ENCODE results near the gene PTTG1IP. TPM values are rescaled to one million over a fixed set of nuclear protein-coding genes. Genes with fewer than 3 reads are reported as not detected.
"Not testable (repeated sequence)": the region's sequence is repeated elsewhere in the genome, so short reads cannot be mapped to it uniquely, and the experiment has no call there.

Gene PTTG1IP
- total and polyA plus RNA-seq, 3 donors from 2014 or later, result 171 to 195 (median 190) TPM

GRCh38 chr21:44835647-44835973, 37.9 kb downstream of the PTTG1IP start:
- Histone ChIP-seq H3K36me3 (ENCODE audit: low read depth, missing control alignments) (no peaks in the 10 kb centered on the region), H3K4me1 (peaks cover 6% of the 10 kb centered on the region), H3K27ac (no peak overlapping the region), H3K9me3 (no peaks in the 10 kb centered on the region), H3K4me3 (no peak overlapping the region), H3K27me3 (no peaks in the 10 kb centered on the region)
- intact Hi-C loops (cut with DNase I; ENCODE audit: low total_unique reads), result no loop called here
- TF ChIP-seq CTCF (IDR thresholded peaks at IDR 0.05), result no peak
- TF ChIP-seq POLR2A (IDR thresholded peaks at IDR 0.05), result no peak
- no peak for DNase-seq
- WGBS, 2 donors, result 76 to 87% methylated on average over 6 to 8 of the region's 8 CpGs

DNA sequence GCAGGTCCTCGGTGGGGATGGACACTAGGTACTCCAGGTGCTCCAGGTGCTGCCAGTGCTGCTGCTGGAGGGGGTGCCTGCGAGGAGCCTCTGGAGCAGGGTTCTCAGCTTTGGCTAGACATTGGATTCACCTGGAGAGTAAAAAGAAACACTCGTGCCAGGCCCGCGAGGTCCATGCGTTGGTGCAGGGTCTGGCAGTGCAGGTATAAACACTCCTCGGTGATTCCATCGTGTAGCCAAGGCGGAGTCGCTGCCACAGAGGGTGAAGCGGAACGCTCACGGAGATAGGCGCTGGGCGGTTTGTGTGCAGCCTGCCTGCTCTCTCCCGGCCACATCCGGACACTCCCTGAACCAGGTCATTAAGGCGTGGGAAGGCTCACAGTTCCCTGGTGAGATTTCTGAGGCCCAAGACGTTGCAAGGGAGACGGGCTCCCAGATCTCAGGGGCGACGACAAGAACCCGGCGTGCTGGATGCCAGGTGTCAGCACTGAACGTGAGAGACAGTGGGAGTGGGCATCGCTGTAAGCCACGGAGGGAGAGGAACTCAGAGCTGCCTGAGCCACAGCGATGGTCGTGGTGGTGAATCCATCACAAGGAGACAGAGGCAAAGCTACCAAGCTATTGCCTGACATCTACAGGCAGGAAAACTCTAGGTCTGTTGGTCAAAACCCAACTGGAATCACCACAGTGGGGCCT, 38.4 kb downstream of the PTTG1IP start:
- H3K4me1 ChIP-seq, result peaks cover 6% of the 10 kb centered on the region
- intact Hi-C loops (cut with DNase I; ENCODE audit: low total_unique reads), result no loop called here
- H3K27me3 ChIP-seq, result no peaks in the 10 kb centered on the region
- WGBS, 2 donors, result 90 to 94% methylated on average over 29 of the region's 29 CpGs
- no peaks in the 10 kb centered on the region for H3K9me3 ChIP-seq
- DNase-seq, result no peak
- no peaks in the 10 kb centered on the region for H3K36me3 ChIP-seq (ENCODE audit: low read depth, missing control alignments)
- no peak for TF ChIP-seq POLR2A (IDR thresholded peaks at IDR 0.05)
- TF ChIP-seq CTCF (IDR thresholded peaks at IDR 0.05), result no peak
- H3K4me3 ChIP-seq, result no peak overlapping the region
- no peak overlapping the region for H3K27ac ChIP-seq

GRCh38 chr21:44834231-44834950, 39.1 kb downstream of the PTTG1IP start:
- Histone ChIP-seq H3K4me1 (peaks cover 6% of the 10 kb centered on the region), H3K36me3 (ENCODE audit: low read depth, missing control alignments) (no peaks in the 10 kb centered on the region), H3K27ac (no peak overlapping the region), H3K4me3 (no peak overlapping the region), H3K9me3 (no peaks in the 10 kb centered on the region), H3K27me3 (no peaks in the 10 kb centered on the region)
- TF ChIP-seq POLR2A (IDR thresholded peaks at IDR 0.05) (no peak), CTCF (IDR thresholded peaks at IDR 0.05) (no peak)
- 88 to 91% methylated on average over 21 to 26 of the region's 26 CpGs for WGBS, 2 donors
- no peak for DNase-seq
- intact Hi-C loops (cut with DNase I; ENCODE audit: low total_unique reads), result no loop called here

GRCh38 chr21:44833663-44834062, 39.8 kb downstream of the PTTG1IP start:
- WGBS, 2 donors, result 91 to 96% methylated on average over 5 of the region's 5 CpGs
- TF ChIP-seq CTCF (IDR thresholded peaks at IDR 0.05) (no peak), POLR2A (IDR thresholded peaks at IDR 0.05) (no peak)
- intact Hi-C loops (cut with DNase I; ENCODE audit: low total_unique reads), result no loop called here

GRCh38 chr21:44832516-44833255, 40.8 kb downstream of the PTTG1IP start:
- H3K4me1 ChIP-seq; H3K27me3 ChIP-seq; H3K9me3 ChIP-seq; DNase-seq; H3K4me3 ChIP-seq; intact Hi-C loops (cut with DNase I; ENCODE audit: low total_unique reads); H3K27ac ChIP-seq; H3K36me3 ChIP-seq (ENCODE audit: low read depth, missing control alignments): not testable (repeated sequence)
- 84% methylated on average over 23 of the region's 23 CpGs for WGBS, 2 donors

More at GRCh38 chr21:44833663-44834062, 39.8 kb downstream of the PTTG1IP start:
- Histone ChIP-seq H3K4me1 (peaks cover 6% of the 10 kb centered on the region), H3K27me3 (no peaks in the 10 kb centered on the region), H3K36me3 (ENCODE audit: low read depth, missing control alignments) (no peaks in the 10 kb centered on the region), H3K4me3 (no peak overlapping the region), H3K27ac (no peak overlapping the region), H3K9me3 (no peaks in the 10 kb centered on the region)
- no peak for DNase-seq

Data from testis (tissue), 3 donors.